HG03469 (cell line): ENCODE results near the gene STAT2.

Experiments
- ATAC-seq: cut with Tn5 transposase; IDR thresholded peaks from one replicate; pipeline ENCODE4 v1.9.1; 2021; ENCODE audit warnings: mild to moderate bottlenecking, moderate library complexity, moderate number of reproducible peaks; ENCODE audit not compliant: unreplicated experiment

The STAT2 gene

GRCh38 chr12:56298828-56299227 is 61.1 kb downstream of the STAT2 start:
- ATAC-seq: no peak

DNA sequence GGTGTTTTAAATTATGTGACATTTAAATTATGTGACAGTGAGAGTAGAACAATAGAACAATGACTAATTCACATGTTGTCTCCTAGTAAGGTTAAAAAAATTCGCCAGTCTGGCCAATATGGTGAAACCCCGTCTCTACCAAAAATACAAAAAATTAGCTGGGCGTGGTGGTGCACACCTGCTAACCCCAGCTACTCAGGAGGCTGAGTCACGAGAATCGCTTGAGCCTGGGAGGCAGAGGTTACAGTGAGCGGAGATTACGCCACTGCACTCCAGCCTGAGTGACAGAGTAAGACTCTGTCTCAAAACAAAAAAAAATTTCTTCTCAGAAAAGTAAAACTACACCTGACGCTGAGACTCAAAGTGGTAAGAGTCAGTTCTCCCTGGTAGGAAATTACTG is 62.5 kb downstream of the STAT2 start:
- ATAC-seq: no peak

DNA sequence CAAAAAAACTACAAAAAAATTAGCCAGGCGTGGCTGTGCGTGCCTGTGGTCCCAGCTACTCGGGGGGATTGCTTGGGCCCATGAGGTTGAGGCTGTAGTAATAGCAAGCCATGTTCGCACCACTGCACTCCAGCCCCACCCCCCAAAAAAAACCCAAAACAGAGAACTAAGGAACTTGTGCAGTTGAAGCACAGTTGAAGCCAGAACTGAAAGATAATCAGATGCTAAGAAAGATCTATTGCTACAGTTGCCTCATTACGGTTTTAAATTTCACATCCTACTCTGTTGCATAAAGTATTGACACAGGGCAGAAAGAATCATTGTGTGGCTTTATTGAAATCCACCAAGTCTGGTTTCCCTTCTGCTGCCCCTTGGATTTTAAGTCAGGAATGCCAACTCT is 63.6 kb downstream of the STAT2 start:
- ATAC-seq: no peak

DNA sequence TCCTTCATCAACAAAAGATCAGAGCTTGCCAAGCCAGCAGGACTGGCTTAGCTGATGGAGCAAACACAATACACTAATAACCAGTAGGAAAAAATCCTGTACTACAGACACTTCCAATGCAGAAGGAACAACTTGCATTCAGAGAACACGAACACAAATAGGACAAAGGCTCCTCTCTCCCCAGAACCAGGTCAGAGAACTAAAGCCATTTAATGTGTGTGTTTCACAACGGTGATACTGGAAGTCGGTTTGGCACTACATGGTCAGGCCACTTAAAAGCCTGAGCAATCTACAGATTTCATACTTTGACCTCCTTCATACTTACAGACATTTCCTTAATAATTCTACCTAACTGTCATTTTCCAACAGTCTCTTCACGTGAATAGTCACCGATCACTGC is 66.1 kb downstream of the STAT2 start:
- ATAC-seq: no peak
